Measurements from ENCODE around the gene PPP3CA.

Gene PPP3CA

GRCh38 chr4:101037249-101037648 is 310.1 kb downstream of the PPP3CA start:
- H3K4me3 ChIP-seq (ENCODE audit: low read depth, low read length, poor library complexity, severe bottlenecking), result no peak overlapping the region
- no peak overlapping the region for H3K9ac ChIP-seq (ENCODE audit: low read length)
- no peak overlapping the region for H3K27ac ChIP-seq (ENCODE audit: low read depth, low read length, poor library complexity, severe bottlenecking)
- H3K9me3 ChIP-seq (ENCODE audit: low read length), result no peaks in the 10 kb centered on the region
- TF ChIP-seq, protein P1, sequence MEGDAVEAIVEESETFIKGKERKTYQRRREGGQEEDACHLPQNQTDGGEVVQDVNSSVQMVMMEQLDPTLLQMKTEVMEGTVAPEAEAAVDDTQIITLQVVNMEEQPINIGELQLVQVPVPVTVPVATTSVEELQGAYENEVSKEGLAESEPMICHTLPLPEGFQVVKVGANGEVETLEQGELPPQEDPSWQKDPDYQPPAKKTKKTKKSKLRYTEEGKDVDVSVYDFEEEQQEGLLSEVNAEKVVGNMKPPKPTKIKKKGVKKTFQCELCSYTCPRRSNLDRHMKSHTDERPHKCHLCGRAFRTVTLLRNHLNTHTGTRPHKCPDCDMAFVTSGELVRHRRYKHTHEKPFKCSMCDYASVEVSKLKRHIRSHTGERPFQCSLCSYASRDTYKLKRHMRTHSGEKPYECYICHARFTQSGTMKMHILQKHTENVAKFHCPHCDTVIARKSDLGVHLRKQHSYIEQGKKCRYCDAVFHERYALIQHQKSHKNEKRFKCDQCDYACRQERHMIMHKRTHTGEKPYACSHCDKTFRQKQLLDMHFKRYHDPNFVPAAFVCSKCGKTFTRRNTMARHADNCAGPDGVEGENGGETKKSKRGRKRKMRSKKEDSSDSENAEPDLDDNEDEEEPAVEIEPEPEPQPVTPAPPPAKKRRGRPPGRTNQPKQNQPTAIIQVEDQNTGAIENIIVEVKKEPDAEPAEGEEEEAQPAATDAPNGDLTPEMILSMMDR (IDR thresholded peaks at IDR 0.05; ENCODE audit: low read length), result no peak
- TF ChIP-seq EZH2 (IDR thresholded peaks at IDR 0.05; ENCODE audit: borderline replicate concordance, low read length), result no peak
- no peaks in the 10 kb centered on the region for H3K79me2 ChIP-seq (ENCODE audit: insufficient read depth, low read length)
- no peaks in the 10 kb centered on the region for H4K20me1 ChIP-seq (ENCODE audit: insufficient read depth, low read length)
- peaks cover 12% of the 10 kb centered on the region; the same call in 1 of the 2 replicates for H3K36me3 ChIP-seq (ENCODE audit: insufficient read depth, low read length)
- no peaks in the 10 kb centered on the region for H3K27me3 ChIP-seq (ENCODE audit: insufficient read depth, low read length)
- H3K9me2 ChIP-seq (ENCODE audit: low read depth, low read length), result no peaks in the 10 kb centered on the region
- H3K4me2 ChIP-seq (ENCODE audit: low read length), result no peak overlapping the region
- no peak overlapping the region for H2AFZ ChIP-seq (ENCODE audit: low read length)
- H3F3A ChIP-seq (ENCODE audit: insufficient read depth, low read length), result no peaks in the 10 kb centered on the region
- H3K4me1 ChIP-seq (ENCODE audit: insufficient read depth, low read length, severe bottlenecking), result no peaks in the 10 kb centered on the region

DNA sequence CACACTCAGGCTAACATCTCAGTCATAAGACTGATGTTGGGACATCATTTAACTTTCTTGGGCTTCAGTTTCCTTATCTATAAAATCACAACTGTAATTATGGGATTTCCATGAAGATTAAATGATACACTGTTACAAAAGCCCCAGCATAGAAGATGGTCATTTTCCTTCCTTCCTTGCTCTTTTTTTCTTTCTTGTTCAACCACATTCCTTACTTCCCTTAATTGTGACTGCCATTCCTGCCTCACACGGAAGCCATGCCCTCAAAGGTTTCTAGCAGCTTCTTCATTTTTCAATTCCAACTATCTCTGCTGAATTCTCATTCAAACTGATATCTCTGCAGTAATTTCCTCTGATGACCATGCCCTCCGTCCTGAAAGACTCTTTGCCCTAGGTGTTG is 311.8 kb downstream of the PPP3CA start:
- Histone ChIP-seq H3K4me3 (ENCODE audit: low read depth, low read length, poor library complexity, severe bottlenecking) (no peak overlapping the region), H3K4me1 (ENCODE audit: insufficient read depth, low read length, severe bottlenecking) (no peaks in the 10 kb centered on the region), H3K9me2 (ENCODE audit: low read depth, low read length) (no peaks in the 10 kb centered on the region), H3K9ac (ENCODE audit: low read length) (no peak overlapping the region), H3K9me3 (ENCODE audit: low read length) (no peaks in the 10 kb centered on the region), H2AFZ (ENCODE audit: low read length) (no peak overlapping the region), H3K27me3 (ENCODE audit: insufficient read depth, low read length) (no peaks in the 10 kb centered on the region), H3K36me3 (ENCODE audit: insufficient read depth, low read length) (peaks cover 26% of the 10 kb centered on the region; the same call in 1 of the 2 replicates), H3K4me2 (ENCODE audit: low read length) (no peak overlapping the region), H3F3A (ENCODE audit: insufficient read depth, low read length) (no peaks in the 10 kb centered on the region), H3K27ac (ENCODE audit: low read depth, low read length, poor library complexity, severe bottlenecking) (no peak overlapping the region), H3K79me2 (ENCODE audit: insufficient read depth, low read length) (no peaks in the 10 kb centered on the region), H4K20me1 (ENCODE audit: insufficient read depth, low read length) (no peaks in the 10 kb centered on the region)
- no peak for TF ChIP-seq EZH2 (IDR thresholded peaks at IDR 0.05; ENCODE audit: borderline replicate concordance, low read length)
- TF ChIP-seq, protein P1 (IDR thresholded peaks at IDR 0.05; ENCODE audit: low read length), result no peak

DNA sequence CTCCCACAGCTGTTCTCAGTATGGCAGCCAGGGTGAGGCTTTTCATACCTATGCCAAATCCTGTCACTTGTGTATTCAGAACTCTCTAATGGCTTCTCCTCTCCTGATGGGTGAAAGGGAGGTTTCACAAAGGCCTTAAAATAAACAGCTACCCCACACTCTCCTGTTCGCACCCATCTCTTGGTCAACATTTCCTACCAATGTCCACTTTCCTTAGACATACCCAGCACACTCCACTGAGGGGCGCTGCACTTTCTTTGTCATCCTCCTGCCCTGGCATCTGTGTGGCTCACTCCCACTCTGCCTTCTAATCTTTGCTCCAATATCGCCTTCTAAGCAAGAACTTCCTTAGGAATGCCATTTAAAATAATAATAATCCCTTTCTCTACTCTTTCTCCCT is 313.3 kb downstream of the PPP3CA start:
- no peak overlapping the region for H3K4me3 ChIP-seq (ENCODE audit: low read depth, low read length, poor library complexity, severe bottlenecking)
- H3K79me2 ChIP-seq (ENCODE audit: insufficient read depth, low read length), result no peaks in the 10 kb centered on the region
- no peak overlapping the region for H3K4me2 ChIP-seq (ENCODE audit: low read length)
- H2AFZ ChIP-seq (ENCODE audit: low read length), result no peak overlapping the region
- no peaks in the 10 kb centered on the region for H3K4me1 ChIP-seq (ENCODE audit: insufficient read depth, low read length, severe bottlenecking)
- no peak overlapping the region for H3K9ac ChIP-seq (ENCODE audit: low read length)
- TF ChIP-seq, protein P1 (IDR thresholded peaks at IDR 0.05; ENCODE audit: low read length), result peak; percentile 36; the same call in 1 of the 2 replicates
- TF ChIP-seq EZH2 (IDR thresholded peaks at IDR 0.05; ENCODE audit: borderline replicate concordance, low read length), result no peak
- H3K36me3 ChIP-seq (ENCODE audit: insufficient read depth, low read length), result peaks cover 25% of the 10 kb centered on the region; the same call in 1 of the 2 replicates
- H4K20me1 ChIP-seq (ENCODE audit: insufficient read depth, low read length), result no peaks in the 10 kb centered on the region
- no peaks in the 10 kb centered on the region for H3K9me2 ChIP-seq (ENCODE audit: low read depth, low read length)
- no peak overlapping the region for H3K27ac ChIP-seq (ENCODE audit: low read depth, low read length, poor library complexity, severe bottlenecking)
- no peaks in the 10 kb centered on the region for H3K27me3 ChIP-seq (ENCODE audit: insufficient read depth, low read length)
- no peaks in the 10 kb centered on the region for H3F3A ChIP-seq (ENCODE audit: insufficient read depth, low read length)
- no peaks in the 10 kb centered on the region for H3K9me3 ChIP-seq (ENCODE audit: low read length)
